ENCODE results near the gene PBRM1. TPM values are rescaled to one million over a fixed set of nuclear protein-coding genes. Genes with fewer than 3 reads are reported as not detected.

PBRM1 gene
- total and polyA plus RNA-seq, 4 donors: 6.9 to 73.8 (median 36.4) TPM

DNA sequence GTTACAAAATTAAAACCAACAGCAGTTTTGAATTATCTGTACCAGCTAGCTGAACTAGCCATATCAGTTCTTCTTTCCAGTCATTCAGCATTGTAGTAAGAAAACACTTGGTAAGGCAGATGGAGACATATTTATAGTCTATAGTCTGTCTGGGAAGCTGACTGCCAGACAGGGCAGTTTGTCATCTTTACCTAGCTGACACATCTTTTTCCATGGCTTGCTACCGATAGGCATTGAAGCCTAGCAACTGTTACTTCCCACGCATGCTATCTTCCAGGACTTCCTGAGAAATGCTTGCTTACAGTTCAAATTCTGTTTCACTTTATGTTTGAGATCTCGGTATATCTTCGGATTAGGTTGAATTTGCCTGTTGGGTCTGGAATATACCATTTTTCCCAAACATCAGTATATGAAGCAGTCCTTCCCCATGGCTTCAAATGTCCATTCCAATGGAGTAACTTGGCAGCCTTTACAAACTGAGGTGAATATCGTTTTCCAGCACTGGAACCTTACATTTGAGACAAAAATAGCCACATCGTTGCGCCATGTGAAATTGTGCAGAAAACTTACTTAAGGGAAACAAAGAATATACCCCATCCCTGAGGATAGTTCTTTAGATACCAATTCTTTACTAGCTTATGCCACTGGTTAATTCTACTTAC is 8.9 kb upstream of the PBRM1 start:
- Histone ChIP-seq H3K4me3 (ENCODE audit: low read length in 2 of 2) (no peak overlapping the region), H3K27me3 (ENCODE audit: control insufficient read depth in 1 of 2, insufficient read depth in 2 of 2, low read length in 1 of 2) (no peaks in the 10 kb centered on the region), H3K9me3 (ENCODE audit: control insufficient read depth, low read length) (no peaks in the 10 kb centered on the region), H3K27ac (ENCODE audit: low read depth in 1 of 2, low read length in 2 of 2) (no peak overlapping the region), H3K36me3 (ENCODE audit: control insufficient read depth in 1 of 2, insufficient read depth in 2 of 2, low read length in 1 of 2) (peaks cover 15 to 26% of the 10 kb centered on the region in 2 donors), H3K4me1 (ENCODE audit: control insufficient read depth in 1 of 2, insufficient read depth in 2 of 2, low read length in 2 of 2) (no peaks in the 10 kb centered on the region)
- 59 to 61% methylated on average over 7 of the region's 7 CpGs for WGBS, 2 donors
- no peak for ATAC-seq (ENCODE audit: low FRiP score)
- intact Hi-C loops (cut with DNase I): no loop called here
- DNase-seq: no peak

GRCh38 chr3:52693071-52693470 is 7.4 kb upstream of the PBRM1 start:
- H3K9me3 ChIP-seq (ENCODE audit: control insufficient read depth, low read length): no peaks in the 10 kb centered on the region
- no peak overlapping the region for H3K27ac ChIP-seq (ENCODE audit: low read depth in 1 of 2, low read length in 2 of 2)
- DNase-seq (no peak), ATAC-seq (ENCODE audit: low FRiP score) (no peak)
- no peaks in the 10 kb centered on the region for H3K27me3 ChIP-seq (ENCODE audit: control insufficient read depth in 1 of 2, insufficient read depth in 2 of 2, low read length in 1 of 2)
- no peak overlapping the region for H3K4me3 ChIP-seq (ENCODE audit: low read length in 2 of 2)
- H3K4me1 ChIP-seq (ENCODE audit: control insufficient read depth in 1 of 2, insufficient read depth in 2 of 2, low read length in 2 of 2): no peaks in the 10 kb centered on the region
- H3K36me3 ChIP-seq (ENCODE audit: control insufficient read depth in 1 of 2, insufficient read depth in 2 of 2, low read length in 1 of 2): peaks cover 19 to 26% of the 10 kb centered on the region in 2 donors
- intact Hi-C loops (cut with DNase I): no loop called here

- Histone ChIP-seq H3K4me3 (ENCODE audit: low read length in 2 of 2) (no peak overlapping the region), H3K27ac (ENCODE audit: low read depth in 1 of 2, low read length in 2 of 2) (no peak overlapping the region), H3K27me3 (ENCODE audit: control insufficient read depth in 1 of 2, insufficient read depth in 2 of 2, low read length in 1 of 2) (no peaks in the 10 kb centered on the region), H3K4me1 (ENCODE audit: control insufficient read depth in 1 of 2, insufficient read depth in 2 of 2, low read length in 2 of 2) (no peaks in the 10 kb centered on the region), H3K36me3 (ENCODE audit: control insufficient read depth in 1 of 2, insufficient read depth in 2 of 2, low read length in 1 of 2) (peaks cover 15 to 18% of the 10 kb centered on the region in 2 donors), H3K9me3 (ENCODE audit: control insufficient read depth, low read length) (no peaks in the 10 kb centered on the region)
- DNase-seq: no peak
- 81 to 88% methylated on average over 2 of the region's 2 CpGs for WGBS, 2 donors
- intact Hi-C loops (cut with DNase I): no loop called here
- ATAC-seq (ENCODE audit: low FRiP score): no peak
Observed at GRCh38 chr3:52690560-52690959, 4.8 kb upstream of the PBRM1 start.

- ATAC-seq (ENCODE audit: low FRiP score) (no peak), DNase-seq (no peak)
- WGBS, 2 donors: 79 to 80% methylated on average over 3 of the region's 3 CpGs
- intact Hi-C loops (cut with DNase I): no loop called here
- Histone ChIP-seq H3K27me3 (ENCODE audit: control insufficient read depth in 1 of 2, insufficient read depth in 2 of 2, low read length in 1 of 2) (no peaks in the 10 kb centered on the region), H3K4me3 (ENCODE audit: low read length in 2 of 2) (no peak overlapping the region), H3K36me3 (ENCODE audit: control insufficient read depth in 1 of 2, insufficient read depth in 2 of 2, low read length in 1 of 2) (peaks cover 13% of the 10 kb centered on the region in 2 donors), H3K27ac (ENCODE audit: low read depth in 1 of 2, low read length in 2 of 2) (no peak overlapping the region), H3K9me3 (ENCODE audit: control insufficient read depth, low read length) (no peaks in the 10 kb centered on the region), H3K4me1 (ENCODE audit: control insufficient read depth in 1 of 2, insufficient read depth in 2 of 2, low read length in 2 of 2) (no peaks in the 10 kb centered on the region)
Observed at GRCh38 chr3:52689151-52689550, 3.4 kb upstream of the PBRM1 start.

DNA sequence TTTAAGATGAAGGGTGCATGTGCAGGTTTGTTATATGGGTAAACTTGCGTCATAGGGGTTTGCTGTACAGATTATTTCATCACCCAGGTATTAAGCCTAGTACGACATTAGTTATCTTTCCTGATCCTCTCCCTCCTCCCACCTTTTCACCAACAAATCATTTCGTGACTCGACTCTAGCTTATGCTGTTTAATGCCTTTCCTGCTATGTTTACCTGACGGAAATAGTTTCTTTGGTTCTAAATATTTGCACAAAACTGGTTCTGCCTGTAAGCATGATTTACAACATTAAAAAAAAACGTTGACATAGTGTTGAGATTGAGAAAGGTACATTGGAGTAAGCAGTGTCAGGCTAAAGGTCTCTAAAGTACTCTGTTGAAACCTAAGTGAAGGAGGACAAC is 2.6 kb upstream of the PBRM1 start:
- Histone ChIP-seq H3K4me3 (ENCODE audit: low read length in 2 of 2) (no peak overlapping the region), H3K4me1 (ENCODE audit: control insufficient read depth in 1 of 2, insufficient read depth in 2 of 2, low read length in 2 of 2) (no peaks in the 10 kb centered on the region), H3K9me3 (ENCODE audit: control insufficient read depth, low read length) (no peaks in the 10 kb centered on the region), H3K27ac (ENCODE audit: low read depth in 1 of 2, low read length in 2 of 2) (no peak overlapping the region), H3K36me3 (ENCODE audit: control insufficient read depth in 1 of 2, insufficient read depth in 2 of 2, low read length in 1 of 2) (peaks cover 10% of the 10 kb centered on the region in 2 donors), H3K27me3 (ENCODE audit: control insufficient read depth in 1 of 2, insufficient read depth in 2 of 2, low read length in 1 of 2) (no peaks in the 10 kb centered on the region)
- 74 to 75% methylated on average over 6 of the region's 6 CpGs for WGBS, 2 donors
- DNase-seq (no peak), ATAC-seq (ENCODE audit: low FRiP score) (no peak)
- intact Hi-C loops (cut with DNase I): no loop called here

- ATAC-seq (ENCODE audit: low FRiP score) (peak; percentile 93), DNase-seq (peak; percentile 84 to 91)
- peak overlapping the region; percentile 62 to 86 for H3K4me3 ChIP-seq (ENCODE audit: low read length in 2 of 2)
- 0 to 1% methylated on average over 20 to 41 of the region's 41 CpGs for WGBS, 2 donors
- peaks cover 0 to 3% of the 10 kb centered on the region in 2 donors for H3K4me1 ChIP-seq (ENCODE audit: control insufficient read depth in 1 of 2, insufficient read depth in 2 of 2, low read length in 2 of 2)
- peaks cover 3 to 7% of the 10 kb centered on the region in 2 donors for H3K36me3 ChIP-seq (ENCODE audit: control insufficient read depth in 1 of 2, insufficient read depth in 2 of 2, low read length in 1 of 2)
- H3K27me3 ChIP-seq (ENCODE audit: control insufficient read depth in 1 of 2, insufficient read depth in 2 of 2, low read length in 1 of 2): no peaks in the 10 kb centered on the region
- no peaks in the 10 kb centered on the region for H3K9me3 ChIP-seq (ENCODE audit: control insufficient read depth, low read length)
- peak overlapping the region; percentile 72 to 92 for H3K27ac ChIP-seq (ENCODE audit: low read depth in 1 of 2, low read length in 2 of 2)
- intact Hi-C loops (cut with DNase I): no loop called here
Observed at GRCh38 chr3:52685285-52685708, 416 bp downstream of the PBRM1 start.

DNA sequence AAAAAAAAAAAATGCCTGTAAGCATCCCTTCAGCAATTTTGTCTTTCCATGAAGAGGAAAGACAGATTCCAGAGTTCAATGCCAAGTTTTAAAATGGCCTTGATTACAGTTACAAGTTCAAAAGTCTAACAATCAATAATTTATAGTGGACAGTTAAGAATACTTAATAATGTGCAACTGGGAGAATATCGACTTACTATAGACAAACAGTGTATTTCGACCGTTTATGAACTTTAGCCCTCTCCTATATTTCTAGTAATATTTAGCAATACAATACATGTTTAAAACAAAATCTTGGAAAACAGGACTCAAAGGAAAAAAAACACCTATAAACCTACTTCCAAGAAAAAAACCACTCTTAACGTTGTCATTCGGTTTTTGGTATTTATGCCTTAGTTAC is 1.5 kb downstream of the PBRM1 start:
- H3K9me3 ChIP-seq (ENCODE audit: control insufficient read depth, low read length): no peaks in the 10 kb centered on the region
- intact Hi-C loops (cut with DNase I): loop anchor here in 1 of 2 donors (5.0 kb wide), 1 partner anchor 213 kb away; the partner anchor contains the start of gene STIMATE
- H3K4me1 ChIP-seq (ENCODE audit: control insufficient read depth in 1 of 2, insufficient read depth in 2 of 2, low read length in 2 of 2): peaks cover 0 to 3% of the 10 kb centered on the region in 2 donors
- ATAC-seq (ENCODE audit: low FRiP score) (no peak), DNase-seq (no peak)
- H3K27me3 ChIP-seq (ENCODE audit: control insufficient read depth in 1 of 2, insufficient read depth in 2 of 2, low read length in 1 of 2): no peaks in the 10 kb centered on the region
- 55 to 61% methylated on average over 5 of the region's 5 CpGs for WGBS, 2 donors
- no peak overlapping the region for H3K27ac ChIP-seq (ENCODE audit: low read depth in 1 of 2, low read length in 2 of 2)
- H3K36me3 ChIP-seq (ENCODE audit: control insufficient read depth in 1 of 2, insufficient read depth in 2 of 2, low read length in 1 of 2): peaks cover 0 to 7% of the 10 kb centered on the region in 2 donors
- H3K4me3 ChIP-seq (ENCODE audit: low read length in 2 of 2): no peak overlapping the region

- Histone ChIP-seq H3K27me3 (ENCODE audit: control insufficient read depth in 1 of 2, insufficient read depth in 2 of 2, low read length in 1 of 2) (no peaks in the 10 kb centered on the region), H3K4me1 (ENCODE audit: control insufficient read depth in 1 of 2, insufficient read depth in 2 of 2, low read length in 2 of 2) (peaks cover 0 to 3% of the 10 kb centered on the region in 2 donors), H3K36me3 (ENCODE audit: control insufficient read depth in 1 of 2, insufficient read depth in 2 of 2, low read length in 1 of 2) (peaks cover 0 to 3% of the 10 kb centered on the region in 2 donors), H3K9me3 (ENCODE audit: control insufficient read depth, low read length) (no peaks in the 10 kb centered on the region), H3K4me3 (ENCODE audit: low read length in 2 of 2) (no peak overlapping the region), H3K27ac (ENCODE audit: low read depth in 1 of 2, low read length in 2 of 2) (no peak overlapping the region)
- DNase-seq: peak; percentile 73 to 79
- ATAC-seq (ENCODE audit: low FRiP score): no peak
- WGBS, 2 donors: 7 to 41% methylated on average over 6 of the region's 6 CpGs
- intact Hi-C loops (cut with DNase I): loop anchor here in 1 of 2 donors (5.0 kb wide), 1 partner anchor 214 kb away; the partner anchor contains the start of gene STIMATE
Observed at GRCh38 chr3:52683611-52684010, 2.1 kb downstream of the PBRM1 start.

DNA sequence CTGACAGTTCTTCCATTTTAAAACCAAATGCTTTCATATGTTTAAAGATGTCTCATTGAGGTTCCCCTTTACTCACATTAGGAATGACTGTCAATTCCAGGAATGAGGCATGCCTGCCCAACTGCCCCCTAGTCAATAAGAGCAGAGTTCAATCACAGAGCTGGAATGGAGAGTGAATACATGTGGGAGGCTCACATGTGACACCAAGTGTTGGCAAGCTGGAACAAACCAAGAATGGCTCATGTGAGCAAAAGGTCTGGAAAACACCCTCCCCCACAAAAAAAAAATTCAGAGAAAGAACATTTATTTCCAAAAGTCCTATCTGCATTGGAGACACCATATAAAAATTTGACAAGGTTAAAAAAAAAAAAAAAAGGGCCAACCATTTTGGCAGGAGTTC is 3.7 kb downstream of the PBRM1 start:
- H3K27ac ChIP-seq (ENCODE audit: low read depth in 1 of 2, low read length in 2 of 2): no peak overlapping the region
- DNase-seq (no peak), ATAC-seq (ENCODE audit: low FRiP score) (no peak)
- H3K4me3 ChIP-seq (ENCODE audit: low read length in 2 of 2): no peak overlapping the region
- no peaks in the 10 kb centered on the region for H3K9me3 ChIP-seq (ENCODE audit: control insufficient read depth, low read length)
- no peaks in the 10 kb centered on the region for H3K27me3 ChIP-seq (ENCODE audit: control insufficient read depth in 1 of 2, insufficient read depth in 2 of 2, low read length in 1 of 2)
- peaks cover 2 to 5% of the 10 kb centered on the region in 2 donors for H3K36me3 ChIP-seq (ENCODE audit: control insufficient read depth in 1 of 2, insufficient read depth in 2 of 2, low read length in 1 of 2)
- H3K4me1 ChIP-seq (ENCODE audit: control insufficient read depth in 1 of 2, insufficient read depth in 2 of 2, low read length in 2 of 2): peaks cover 0 to 3% of the 10 kb centered on the region in 2 donors
- intact Hi-C loops (cut with DNase I): loop anchor here in 1 of 2 donors (5.0 kb wide), 1 partner anchor 215 kb away; the partner anchor contains the start of gene STIMATE

Data from aorta (tissue), 5 donors.